GM12865 (cell line): ENCODE results near the gene EMP3.
"Not testable (repeated sequence)": the region's sequence is repeated elsewhere in the genome, so short reads cannot be mapped to it uniquely, and the experiment has no call there.

Experiments
- DNase-seq: peaks from one replicate; pipeline ENCODE4 v3.0.0; 2010; ENCODE audit warnings: low read depth
- H3K4me3 ChIP-seq: 2 replicates; pipeline ENCODE4 v1.5.1; 2011; ENCODE audit warnings: mild to moderate bottlenecking, low read depth, low read length, control low read depth
- TF ChIP-seq, protein P1 (sequence below): IDR thresholded peaks from 2 replicates; pipeline ENCODE4 v1.5.1; 2011; ENCODE audit warnings: low read length, control low read depth, low read depth, inconsistent platforms; ENCODE audit not compliant: insufficient read depth; ENCODE audit errors: missing control alignments

EMP3 gene

DNA sequence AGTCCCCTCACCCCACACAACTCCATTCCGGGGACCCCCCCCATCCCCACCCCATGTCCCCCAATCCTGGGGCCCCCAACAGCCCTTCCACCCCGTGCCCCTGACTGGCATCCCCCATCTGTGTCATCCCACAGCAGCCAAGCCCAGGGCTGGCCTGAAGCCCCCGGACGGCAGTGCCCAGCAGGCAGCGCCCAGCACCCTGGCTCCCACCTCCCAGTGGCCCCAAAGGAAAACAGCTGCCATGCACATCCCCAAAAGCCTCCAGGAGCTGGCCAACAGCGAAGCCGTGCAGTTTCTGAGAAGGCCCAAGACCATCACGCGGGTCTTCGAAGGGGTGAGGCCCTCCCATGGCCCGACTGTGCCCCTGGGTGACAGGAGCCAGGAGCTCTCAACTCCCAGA is 40.2 kb downstream of the EMP3 start:
- no peak overlapping the region for H3K4me3 ChIP-seq
- DNase-seq = no peak
- TF ChIP-seq, protein P1, sequence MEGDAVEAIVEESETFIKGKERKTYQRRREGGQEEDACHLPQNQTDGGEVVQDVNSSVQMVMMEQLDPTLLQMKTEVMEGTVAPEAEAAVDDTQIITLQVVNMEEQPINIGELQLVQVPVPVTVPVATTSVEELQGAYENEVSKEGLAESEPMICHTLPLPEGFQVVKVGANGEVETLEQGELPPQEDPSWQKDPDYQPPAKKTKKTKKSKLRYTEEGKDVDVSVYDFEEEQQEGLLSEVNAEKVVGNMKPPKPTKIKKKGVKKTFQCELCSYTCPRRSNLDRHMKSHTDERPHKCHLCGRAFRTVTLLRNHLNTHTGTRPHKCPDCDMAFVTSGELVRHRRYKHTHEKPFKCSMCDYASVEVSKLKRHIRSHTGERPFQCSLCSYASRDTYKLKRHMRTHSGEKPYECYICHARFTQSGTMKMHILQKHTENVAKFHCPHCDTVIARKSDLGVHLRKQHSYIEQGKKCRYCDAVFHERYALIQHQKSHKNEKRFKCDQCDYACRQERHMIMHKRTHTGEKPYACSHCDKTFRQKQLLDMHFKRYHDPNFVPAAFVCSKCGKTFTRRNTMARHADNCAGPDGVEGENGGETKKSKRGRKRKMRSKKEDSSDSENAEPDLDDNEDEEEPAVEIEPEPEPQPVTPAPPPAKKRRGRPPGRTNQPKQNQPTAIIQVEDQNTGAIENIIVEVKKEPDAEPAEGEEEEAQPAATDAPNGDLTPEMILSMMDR = no peak

DNA sequence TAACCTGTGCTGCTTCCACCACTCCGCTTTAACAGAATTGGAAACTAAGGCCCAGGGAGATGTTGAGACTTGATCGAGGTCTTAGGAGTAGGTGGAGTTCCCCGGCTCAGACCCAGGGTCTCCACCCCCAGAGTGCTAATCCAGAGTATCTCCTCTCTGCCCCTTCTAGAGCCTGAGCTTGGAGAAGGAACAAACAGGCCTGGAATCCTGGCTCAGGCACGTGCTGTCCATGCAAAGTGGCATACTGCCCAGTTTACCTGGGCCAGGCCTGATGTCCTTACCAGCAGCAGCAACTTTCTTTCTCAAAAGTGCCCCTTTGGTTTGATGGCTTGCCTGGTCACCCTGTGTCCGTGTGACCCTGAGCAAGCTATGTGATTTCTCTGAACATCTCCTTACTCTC is 42.5 kb downstream of the EMP3 start:
- H3K4me3 ChIP-seq = no peak overlapping the region
- no peak for DNase-seq
- TF ChIP-seq, protein P1 = no peak

DNA sequence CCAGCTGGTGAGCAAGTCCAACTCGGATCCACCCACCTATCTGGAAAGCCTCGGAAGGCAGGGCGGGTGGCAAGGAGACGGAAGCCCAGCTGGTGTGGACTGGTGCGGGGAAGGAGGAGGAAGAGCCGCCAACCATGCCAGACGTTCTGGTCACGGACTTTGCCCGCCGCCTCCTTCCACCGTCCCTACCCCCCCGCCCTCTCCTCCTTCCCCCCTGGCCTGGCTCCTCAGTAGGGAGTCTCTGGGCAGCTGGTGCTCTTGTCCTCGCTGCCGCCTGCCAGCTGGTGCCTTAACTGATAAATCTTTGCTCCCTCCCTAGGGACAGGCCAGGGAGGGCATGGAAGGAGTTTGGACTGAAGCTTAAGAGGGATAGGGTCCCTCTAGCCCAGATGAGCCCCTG is 43.6 kb downstream of the EMP3 start:
- no peak for DNase-seq
- TF ChIP-seq, protein P1 = no peak
- H3K4me3 ChIP-seq = no peak overlapping the region

DNA sequence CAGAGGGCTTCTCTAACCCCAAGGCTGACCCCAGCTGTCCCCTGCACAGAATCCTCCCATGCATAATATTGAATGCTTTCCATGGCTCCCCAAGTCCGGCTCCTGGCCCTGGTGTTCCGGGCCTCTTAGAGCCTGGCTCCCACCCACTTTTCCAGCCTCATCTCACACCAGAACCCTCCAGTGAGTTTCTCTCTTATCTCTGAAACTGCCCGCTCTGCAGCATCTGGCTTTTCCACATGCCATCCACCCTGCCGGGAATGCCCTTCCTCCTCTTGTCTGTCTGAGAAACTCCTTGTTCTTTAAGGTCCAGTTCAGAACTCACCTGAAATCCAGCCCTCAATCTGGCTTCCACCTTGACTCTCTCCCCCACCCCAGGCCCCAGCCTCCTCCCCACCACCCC is 45.6 kb downstream of the EMP3 start:
- DNase-seq = no peak
- TF ChIP-seq, protein P1 = no peak
- no peak overlapping the region for H3K4me3 ChIP-seq

DNA sequence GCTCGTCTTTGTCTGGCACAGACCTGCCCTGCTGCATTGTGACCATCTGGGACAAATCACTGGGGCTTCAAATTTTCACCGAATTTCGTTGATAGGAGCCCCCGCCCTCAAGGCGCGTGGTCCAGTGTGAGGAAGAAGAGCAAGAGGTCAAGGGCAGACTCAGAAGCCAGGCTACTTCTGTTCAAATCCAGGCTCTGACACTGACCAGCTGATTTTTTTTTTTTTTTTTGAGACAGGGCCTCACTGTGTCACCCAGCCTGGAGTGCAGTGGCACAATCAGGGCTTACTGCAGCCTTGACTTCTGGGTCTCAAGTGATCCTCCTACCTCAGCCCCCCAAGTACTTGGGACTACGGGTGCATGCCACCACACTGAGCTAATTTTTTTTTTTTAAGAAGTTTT is 46.0 kb downstream of the EMP3 start:
- H3K4me3 ChIP-seq = no peak overlapping the region
- DNase-seq = no peak
- TF ChIP-seq, protein P1 = no peak

DNA sequence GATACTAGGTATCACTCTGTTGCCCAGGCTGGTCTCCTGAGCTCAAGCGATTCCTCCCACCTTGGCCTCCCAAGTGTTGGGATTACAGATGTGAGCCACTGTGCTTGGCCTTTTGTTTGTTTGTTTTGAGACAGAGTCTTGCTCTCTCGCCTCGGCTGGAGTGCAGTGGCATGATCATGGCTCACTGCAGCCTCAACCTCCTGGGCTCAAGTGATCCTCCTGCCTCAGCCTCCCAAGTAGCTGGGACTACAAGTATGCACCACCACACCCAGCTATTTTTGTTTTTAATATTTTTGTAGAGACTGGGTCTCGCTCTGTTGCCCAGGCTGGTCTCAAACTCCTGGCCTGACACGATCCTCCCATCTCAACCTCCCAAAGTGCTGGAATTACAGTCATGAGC is 46.4 kb downstream of the EMP3 start:
- H3K4me3 ChIP-seq, DNase-seq: not testable (repeated sequence)

DNA sequence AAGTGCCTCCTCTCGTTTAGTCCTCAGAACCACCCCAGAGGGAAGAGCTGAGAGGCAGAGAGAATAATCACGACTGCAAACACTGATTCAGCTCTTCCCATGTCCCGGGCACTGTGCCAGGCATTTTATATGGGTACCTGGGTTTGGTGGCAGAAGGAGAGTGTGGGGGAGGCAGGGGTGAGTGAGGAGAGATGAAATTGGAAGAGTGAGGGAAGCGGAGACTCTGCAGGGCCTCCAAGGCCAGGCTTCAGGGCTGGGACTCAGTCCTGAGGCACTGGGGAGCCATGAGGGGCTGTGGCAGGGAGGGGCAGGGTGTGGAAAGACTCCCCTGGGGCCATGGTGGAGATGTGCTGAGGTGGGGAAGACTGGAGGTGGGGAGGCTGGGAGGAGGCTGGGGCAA is 47.6 kb downstream of the EMP3 start:
- TF ChIP-seq, protein P1 = no peak
- no peak overlapping the region for H3K4me3 ChIP-seq
- no peak for DNase-seq

DNA sequence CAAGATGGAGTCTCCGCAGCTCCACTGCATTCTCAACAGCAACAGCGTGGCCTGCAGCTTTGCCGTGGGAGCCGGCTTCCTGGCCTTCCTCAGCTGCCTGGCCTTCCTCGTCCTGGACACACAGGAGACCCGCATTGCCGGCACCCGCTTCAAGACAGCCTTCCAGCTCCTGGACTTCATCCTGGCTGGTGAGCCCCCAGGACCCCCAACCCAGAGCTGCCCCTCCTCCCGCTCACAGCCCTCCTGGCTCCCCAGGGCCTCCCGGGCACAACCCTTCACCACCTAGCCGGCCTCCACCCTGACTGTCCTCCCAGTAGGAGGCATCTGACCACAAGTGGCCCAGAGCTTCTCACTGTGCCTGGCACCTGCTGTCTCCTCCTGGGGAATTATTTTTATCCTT is 48.2 kb downstream of the EMP3 start:
- no peak for DNase-seq
- TF ChIP-seq, protein P1 = no peak
- no peak overlapping the region for H3K4me3 ChIP-seq
